Cardiac muscle cell (in vitro differentiated cells and primary cell): Measurements from ENCODE around the gene RIOK1. TPM values are rescaled to one million over a fixed set of nuclear protein-coding genes. Genes with fewer than 3 reads are reported as not detected.
"Not testable (repeated sequence)": the region's sequence is repeated elsewhere in the genome, so short reads cannot be mapped to it uniquely, and the experiment has no call there.

Experiments used
- DNase-seq, 2 donors: peaks; one replicate each; pipeline versions ENCODE4 v3.0.0 to v3.0.0-alpha.2; 2010 to 2017; ENCODE audit warnings: low read depth in 1 of 2, low spot score in 1 of 2
- H3K27ac ChIP-seq: fragments of 200-600 bp; sonication (generic); 2 replicates; pipeline ENCODE4 v1.5.1; 2016
- H3K27me3 ChIP-seq: fragments of 200-600 bp; sonication (generic); 2 replicates; pipeline ENCODE4 v1.6.0; 2016; ENCODE audit warnings: control low read depth
- H3K36me3 ChIP-seq: fragments of 200-600 bp; sonication (generic); 2 replicates; pipeline ENCODE4 v1.5.1; 2016; ENCODE audit warnings: control low read depth
- H3K4me1 ChIP-seq: fragments of 200-600 bp; sonication (generic); 2 replicates; pipeline ENCODE4 v1.8.1; 2017; ENCODE audit warnings: low read depth, mild to moderate bottlenecking, mixed run types
- H3K4me3 ChIP-seq: fragments of 200-600 bp; sonication (generic); 2 replicates; pipeline ENCODE4 v1.5.1; 2016; ENCODE audit warnings: mild to moderate bottlenecking
- H3K9me3 ChIP-seq: fragments of 200-600 bp; sonication (generic); 2 replicates; pipeline ENCODE4 v1.5.1; 2017; ENCODE audit warnings: low read depth, mild to moderate bottlenecking, control low read depth
- polyA plus RNA-seq: library from polyadenylated mRNA; unstranded; fragments of >200 nt; fragmentation: Nextera tagmentation; extraction: Ambion mirVana; gene quantifications from 2 replicates; pipeline ENCODE4 v1.2.1, GENCODE V29; 2016
- total RNA-seq: library from RNA; depleted of rRNA; stranded (reverse); fragments of >200 nt; gene quantifications from 2 replicates; pipeline ENCODE4 v1.2.3, GENCODE V29; 2016
- TF ChIP-seq, protein P1 (sequence below): IDR thresholded peaks from 2 replicates; pipeline ENCODE4 v1.5.1; 2012; ENCODE audit warnings: low read depth, mild to moderate bottlenecking, low read length

Gene RIOK1
- total RNA-seq, result 10.3 and 16.8 TPM in 2 replicates
- 13.4 and 26.7 TPM in 2 replicates for polyA plus RNA-seq

DNA sequence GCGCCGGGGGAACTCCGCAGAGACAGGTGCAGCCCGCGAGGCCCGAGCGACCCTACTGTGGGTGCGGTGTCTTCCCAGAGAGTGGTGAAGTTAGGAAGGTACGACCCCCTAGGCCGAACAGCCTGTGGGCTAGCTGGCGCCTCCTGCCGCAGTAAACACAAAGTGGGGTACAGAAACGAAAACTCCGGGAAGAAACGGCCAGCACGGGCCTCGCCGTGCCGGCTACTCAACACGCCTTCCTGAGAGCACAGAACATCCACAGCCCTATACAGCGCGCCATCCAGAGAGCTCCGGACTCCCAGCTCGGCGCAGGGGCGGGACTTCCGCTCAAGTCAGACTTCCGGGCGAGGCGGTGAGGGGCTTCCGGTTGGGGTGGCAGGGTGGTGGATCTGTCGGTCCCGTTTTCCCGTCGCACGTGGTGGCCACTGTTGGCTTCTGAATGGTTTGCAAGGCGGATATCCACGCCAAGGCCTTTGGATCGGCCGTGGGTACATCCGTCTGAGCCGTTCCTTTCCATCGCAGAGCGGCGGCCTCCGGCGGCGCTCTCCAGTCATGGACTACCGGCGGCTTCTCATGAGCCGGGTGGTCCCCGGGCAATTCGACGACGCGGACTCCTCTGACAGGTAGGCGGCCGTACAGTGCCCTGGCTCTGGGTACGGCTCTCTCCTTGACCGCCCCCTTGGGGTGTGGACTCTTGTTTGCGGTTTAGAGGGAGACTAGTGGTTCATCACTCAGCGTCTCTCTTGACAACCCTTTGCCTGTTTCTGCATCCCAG is at the start of gene RIOK1, which contains the start of gene CAGE1:
TSS of gene RIOK1 (plus strand) at position 358 of the 775 bp plus-strand sequence. CDS start at position 553, 195 bp downstream.
TSS of gene CAGE1 (minus strand) at position 292 of the 775 bp plus-strand sequence. CDS start 2,569 bp downstream, outside the sequence.
- Histone ChIP-seq H3K4me3 (peak within 1 kb of the TSS; percentile 69), H3K27me3 (no peaks in the 10 kb centered on the region), H3K36me3 (peaks cover 5% of the 10 kb centered on the region), H3K4me1 (peaks cover 10% of the 10 kb centered on the region), H3K9me3 (no peaks in the 10 kb centered on the region), H3K27ac (peak within 1 kb of the TSS; percentile 92)
- DNase-seq, result peak; percentile 97
- TF ChIP-seq, protein P1, sequence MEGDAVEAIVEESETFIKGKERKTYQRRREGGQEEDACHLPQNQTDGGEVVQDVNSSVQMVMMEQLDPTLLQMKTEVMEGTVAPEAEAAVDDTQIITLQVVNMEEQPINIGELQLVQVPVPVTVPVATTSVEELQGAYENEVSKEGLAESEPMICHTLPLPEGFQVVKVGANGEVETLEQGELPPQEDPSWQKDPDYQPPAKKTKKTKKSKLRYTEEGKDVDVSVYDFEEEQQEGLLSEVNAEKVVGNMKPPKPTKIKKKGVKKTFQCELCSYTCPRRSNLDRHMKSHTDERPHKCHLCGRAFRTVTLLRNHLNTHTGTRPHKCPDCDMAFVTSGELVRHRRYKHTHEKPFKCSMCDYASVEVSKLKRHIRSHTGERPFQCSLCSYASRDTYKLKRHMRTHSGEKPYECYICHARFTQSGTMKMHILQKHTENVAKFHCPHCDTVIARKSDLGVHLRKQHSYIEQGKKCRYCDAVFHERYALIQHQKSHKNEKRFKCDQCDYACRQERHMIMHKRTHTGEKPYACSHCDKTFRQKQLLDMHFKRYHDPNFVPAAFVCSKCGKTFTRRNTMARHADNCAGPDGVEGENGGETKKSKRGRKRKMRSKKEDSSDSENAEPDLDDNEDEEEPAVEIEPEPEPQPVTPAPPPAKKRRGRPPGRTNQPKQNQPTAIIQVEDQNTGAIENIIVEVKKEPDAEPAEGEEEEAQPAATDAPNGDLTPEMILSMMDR, result peak; percentile 25

DNA sequence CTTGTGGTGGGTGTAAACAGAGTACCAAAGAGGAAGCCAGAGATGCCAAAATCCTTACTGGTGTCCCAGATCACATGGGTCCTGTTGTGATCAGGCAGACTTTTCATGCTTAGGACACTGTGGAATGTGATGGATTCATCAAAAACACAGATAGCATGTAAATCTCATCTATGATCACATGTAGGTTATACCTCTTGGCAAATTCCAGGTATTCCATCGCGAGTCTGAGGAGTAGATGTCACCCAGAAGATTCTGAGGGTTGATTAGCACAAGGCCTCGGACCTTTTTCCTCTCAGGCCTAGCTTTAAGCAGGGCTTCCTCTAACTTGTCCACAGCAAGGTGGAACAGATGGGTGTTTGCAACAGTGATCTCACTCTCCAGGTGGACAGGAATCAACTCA is 48.3 kb upstream of the RIOK1 start:
- DNase-seq, result no peak
- TF ChIP-seq, protein P1, result no peak
- no peaks in the 10 kb centered on the region for H3K9me3 ChIP-seq
- no peaks in the 10 kb centered on the region for H3K36me3 ChIP-seq
- no peak overlapping the region for H3K4me3 ChIP-seq
- H3K27ac ChIP-seq, result no peak overlapping the region
- H3K4me1 ChIP-seq, result no peaks in the 10 kb centered on the region
- H3K27me3 ChIP-seq, result no peaks in the 10 kb centered on the region

DNA sequence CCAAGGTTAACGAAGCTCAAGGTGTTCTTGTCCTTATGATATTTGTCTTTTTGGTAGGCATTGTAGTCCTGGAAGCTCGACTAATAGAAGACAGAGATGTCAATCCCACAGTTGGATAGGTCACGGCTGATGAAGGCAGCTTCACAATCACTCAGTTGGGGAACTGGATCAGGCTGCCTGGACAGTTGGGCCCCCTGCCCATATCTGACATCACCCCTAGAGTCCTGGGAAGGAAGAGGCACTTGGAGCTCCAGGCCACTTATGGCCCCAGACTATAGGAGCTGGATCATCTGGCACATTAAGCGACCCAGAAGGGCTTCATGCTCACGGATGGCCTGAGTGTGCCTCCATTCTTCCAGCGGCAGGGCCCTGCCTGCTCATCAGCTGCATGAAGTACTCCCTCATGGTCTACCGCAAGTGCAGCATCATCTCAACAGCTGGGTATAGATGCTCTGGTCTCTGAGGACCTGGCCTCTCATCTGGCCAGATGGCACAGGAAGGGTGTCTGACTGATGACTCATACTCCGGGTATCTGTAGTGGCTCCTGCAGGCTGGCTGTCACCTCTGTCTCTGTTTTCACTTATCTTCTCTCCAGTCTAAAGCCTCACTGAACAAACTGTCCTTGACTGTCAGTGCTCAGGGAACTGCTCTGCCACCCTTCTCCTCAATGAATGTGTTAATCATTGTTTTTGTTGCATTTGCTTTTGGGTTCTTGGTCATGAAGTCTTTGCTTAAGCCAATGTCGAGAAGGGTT is 47.4 kb upstream of the RIOK1 start:
- no peaks in the 10 kb centered on the region for H3K27me3 ChIP-seq
- no peaks in the 10 kb centered on the region for H3K36me3 ChIP-seq
- no peaks in the 10 kb centered on the region for H3K9me3 ChIP-seq
- TF ChIP-seq, protein P1, result no peak
- no peak overlapping the region for H3K27ac ChIP-seq
- H3K4me1 ChIP-seq, result no peaks in the 10 kb centered on the region
- no peak for DNase-seq
- no peak overlapping the region for H3K4me3 ChIP-seq

DNA sequence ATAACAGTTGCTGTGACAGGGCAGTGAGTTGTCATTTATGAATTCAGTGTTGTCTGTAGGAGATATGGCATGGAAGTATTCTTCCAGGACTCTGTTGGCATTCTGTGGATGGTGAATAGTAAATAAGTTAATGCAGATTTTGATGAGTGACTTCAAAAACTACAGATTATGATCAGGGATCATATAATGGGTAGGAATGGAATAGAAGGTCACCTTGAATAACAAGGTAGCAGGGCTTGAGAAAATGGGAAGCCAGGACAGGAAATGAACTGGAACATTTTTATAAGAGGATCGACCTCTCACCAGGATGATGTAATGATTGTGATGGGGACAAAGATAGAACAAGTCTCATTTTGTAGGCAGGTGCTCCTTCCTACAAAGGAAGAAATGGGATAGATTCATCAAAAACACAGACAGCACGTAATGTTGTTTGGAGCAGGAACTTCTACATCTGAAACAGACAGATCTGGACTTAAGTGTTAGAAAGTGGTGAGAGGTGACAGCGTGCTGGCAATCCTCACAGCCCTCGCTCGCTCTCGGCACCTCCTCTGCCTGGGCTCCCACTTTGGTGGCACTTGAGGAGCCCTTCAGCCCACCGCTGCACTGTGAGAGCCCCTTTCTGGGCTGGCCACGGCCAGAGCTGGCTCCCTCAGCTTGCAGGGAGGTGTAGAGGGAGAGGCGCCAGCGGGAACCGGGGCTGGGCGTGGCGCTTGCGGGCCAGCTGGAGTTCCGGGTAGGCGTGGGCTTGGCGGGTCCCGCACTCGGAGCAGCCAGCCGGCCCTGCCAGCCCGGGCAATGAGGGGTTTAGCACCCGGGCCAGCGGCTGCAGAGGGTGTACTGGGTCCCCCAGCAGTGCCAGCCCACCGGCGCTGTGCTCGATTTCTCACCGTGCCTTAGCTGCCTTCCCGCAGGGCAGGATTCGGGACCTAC is 45.8 kb upstream of the RIOK1 start:
- Histone ChIP-seq H3K27me3 (no peaks in the 10 kb centered on the region), H3K4me1 (no peaks in the 10 kb centered on the region), H3K27ac (no peak overlapping the region), H3K9me3 (no peaks in the 10 kb centered on the region), H3K36me3 (no peaks in the 10 kb centered on the region), H3K4me3 (no peak overlapping the region)
- TF ChIP-seq, protein P1, result no peak
- DNase-seq, result no peak

DNA sequence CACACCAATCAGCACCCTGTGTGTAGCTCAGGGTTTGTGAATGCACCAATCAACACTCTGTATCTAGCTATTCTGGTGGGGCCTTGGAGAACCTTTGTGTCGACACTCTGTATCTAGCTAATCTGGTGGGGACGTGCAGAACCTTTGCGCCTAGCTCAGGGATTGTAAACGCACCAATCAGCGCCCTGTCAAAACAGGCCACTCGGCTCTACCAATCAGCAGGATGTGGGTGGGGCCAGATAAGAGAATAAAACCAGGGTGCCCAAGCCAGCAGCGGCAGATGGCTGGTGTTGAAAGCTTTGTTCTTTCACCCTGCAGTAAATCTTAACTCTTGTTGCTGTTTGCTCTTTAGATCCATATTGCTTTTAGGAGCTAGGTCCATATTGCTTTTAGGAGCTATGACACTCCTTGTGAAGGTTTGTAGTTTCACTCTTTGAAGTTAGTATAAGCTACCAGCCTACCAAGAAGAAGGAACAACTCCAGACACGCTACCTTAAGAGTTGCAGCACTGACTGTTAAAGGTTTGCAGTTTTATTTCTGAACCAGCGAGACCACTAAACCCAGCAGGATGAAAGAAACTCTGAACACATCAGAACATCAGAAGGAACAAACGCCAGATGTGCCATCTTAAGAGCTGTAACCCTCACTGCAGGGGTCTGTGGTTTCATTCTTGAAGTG is 44.7 kb upstream of the RIOK1 start:
- H3K36me3 ChIP-seq, H3K4me3 ChIP-seq, H3K27ac ChIP-seq, H3K9me3 ChIP-seq, H3K4me1 ChIP-seq, H3K27me3 ChIP-seq, DNase-seq: not testable (repeated sequence)

DNA sequence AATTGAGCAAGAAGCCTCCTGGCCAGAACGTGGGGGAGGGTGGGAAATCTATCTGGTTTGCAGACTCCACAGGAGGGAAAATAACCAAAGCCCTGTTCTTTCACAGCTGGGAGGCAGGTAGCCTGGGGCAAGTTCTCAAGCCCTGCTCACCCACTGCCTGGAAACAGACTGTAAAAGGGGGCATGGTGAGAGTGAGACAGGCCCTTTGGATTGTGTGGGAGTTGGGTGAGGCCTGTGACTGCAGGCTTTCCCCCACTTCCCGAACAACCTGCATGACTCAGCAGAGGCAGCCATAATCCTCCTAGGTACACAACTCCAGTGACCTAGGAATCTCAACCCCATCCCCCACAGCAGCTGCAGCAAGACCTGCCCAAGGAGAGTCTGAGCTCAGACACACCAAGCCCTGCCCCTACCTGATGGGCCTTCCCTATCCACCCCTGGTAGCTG is 42.0 kb upstream of the RIOK1 start:
- H3K27me3 ChIP-seq, H3K36me3 ChIP-seq, H3K27ac ChIP-seq, H3K4me1 ChIP-seq, H3K4me3 ChIP-seq, H3K9me3 ChIP-seq: not testable (repeated sequence)
- DNase-seq, result peak in 1 of 2 donors; percentile 8

DNA sequence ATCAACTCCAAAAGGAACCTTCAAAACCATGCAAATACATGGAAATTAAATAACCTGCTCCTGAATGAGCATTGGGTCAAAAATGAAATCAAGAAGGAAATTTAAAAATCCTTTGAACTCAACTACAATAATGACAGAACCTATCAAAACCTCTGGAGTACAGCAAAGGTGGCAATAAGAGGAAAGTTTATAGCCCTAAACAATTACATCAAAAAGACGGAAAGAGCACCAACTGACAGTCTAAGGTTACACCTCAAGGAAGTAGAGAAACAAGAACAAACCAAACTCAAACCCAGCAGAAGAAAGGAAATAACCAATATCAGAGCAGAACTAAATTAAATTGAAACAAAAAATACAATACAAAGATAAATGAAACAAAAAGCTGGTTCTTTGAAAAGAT is 39.0 kb upstream of the RIOK1 start:
- H3K36me3 ChIP-seq, DNase-seq, H3K27ac ChIP-seq, H3K4me3 ChIP-seq, H3K4me1 ChIP-seq, H3K27me3 ChIP-seq, H3K9me3 ChIP-seq: not testable (repeated sequence)

DNA sequence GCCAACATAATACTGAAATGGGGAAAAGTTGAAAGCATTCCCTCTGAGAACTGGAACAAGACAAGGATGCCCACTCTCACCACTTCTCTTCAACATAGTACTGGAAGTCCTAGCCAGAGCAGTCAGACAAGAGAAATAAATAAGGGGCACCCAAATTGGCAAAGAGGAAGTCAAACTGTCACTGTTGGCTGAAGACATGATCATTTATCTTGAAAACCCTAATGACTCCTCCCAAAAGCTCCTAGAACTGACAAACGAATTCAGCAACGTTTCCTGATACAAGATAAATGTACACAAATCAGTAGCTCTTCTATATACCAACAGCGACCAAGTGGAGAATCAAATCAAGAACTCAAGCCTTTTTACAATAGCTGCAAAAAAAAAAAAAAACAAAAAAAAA is 37.7 kb upstream of the RIOK1 start:
- not testable (repeated sequence) for H3K4me3 ChIP-seq, H3K27ac ChIP-seq, H3K36me3 ChIP-seq, H3K9me3 ChIP-seq, H3K4me1 ChIP-seq, DNase-seq, H3K27me3 ChIP-seq
